Measurements from ENCODE around the gene FAM9A.
"Not testable (repeated sequence)": the region's sequence is repeated elsewhere in the genome, so short reads cannot be mapped to it uniquely, and the experiment has no call there.

FAM9A gene

GRCh38 chrX:8805046-8805445, 3.9 kb upstream of the FAM9A start:
- in situ Hi-C loops (cut with MboI; ENCODE audit: low sequenced_read_pairs), result no loop called here

- in situ Hi-C loops (cut with MboI; ENCODE audit: low sequenced_read_pairs), result no loop called here
These were observed 2.1 kb upstream of the FAM9A start for GRCh38 chrX:8803326-8803725.

GRCh38 chrX:8800351-8800750, 832 bp downstream of the FAM9A start:
- in situ Hi-C loops (cut with MboI; ENCODE audit: low sequenced_read_pairs), result not testable (repeated sequence)

GRCh38 chrX:8799281-8799680, 1.9 kb downstream of the FAM9A start:
- in situ Hi-C loops (cut with MboI; ENCODE audit: low sequenced_read_pairs), result not testable (repeated sequence)

GRCh38 chrX:8798702-8799101, 2.5 kb downstream of the FAM9A start:
- in situ Hi-C loops (cut with MboI; ENCODE audit: low sequenced_read_pairs), result not testable (repeated sequence)

- in situ Hi-C loops (cut with MboI; ENCODE audit: low sequenced_read_pairs), result not testable (repeated sequence)
These were observed 14.1 kb downstream of the FAM9A start for GRCh38 chrX:8787119-8787518.

GRCh38 chrX:8784162-8784561, 17.0 kb downstream of the FAM9A start:
- in situ Hi-C loops (cut with MboI; ENCODE audit: low sequenced_read_pairs), result no loop called here

- in situ Hi-C loops (cut with MboI; ENCODE audit: low sequenced_read_pairs), result no loop called here
These were observed 17.5 kb downstream of the FAM9A start for GRCh38 chrX:8783714-8784098.

GRCh38 chrX:8783097-8783713, 18.0 kb downstream of the FAM9A start:
- in situ Hi-C loops (cut with MboI; ENCODE audit: low sequenced_read_pairs), result no loop called here

- in situ Hi-C loops (cut with MboI; ENCODE audit: low sequenced_read_pairs), result no loop called here
These were observed 18.6 kb downstream of the FAM9A start for GRCh38 chrX:8782595-8782994.

- in situ Hi-C loops (cut with MboI; ENCODE audit: low sequenced_read_pairs), result not testable (repeated sequence)
These were observed 19.3 kb downstream of the FAM9A start for GRCh38 chrX:8781921-8782320.

- in situ Hi-C loops (cut with MboI; ENCODE audit: low sequenced_read_pairs), result no loop called here
These were observed 28.1 kb downstream of the FAM9A start for GRCh38 chrX:8773117-8773516.

- in situ Hi-C loops (cut with MboI; ENCODE audit: low sequenced_read_pairs), result no loop called here
These were observed 41.2 kb downstream of the FAM9A start for GRCh38 chrX:8760021-8760420.

- in situ Hi-C loops (cut with MboI; ENCODE audit: low sequenced_read_pairs), result not testable (repeated sequence)
These were observed 42.5 kb downstream of the FAM9A start for GRCh38 chrX:8758706-8759105.

- in situ Hi-C loops (cut with MboI; ENCODE audit: low sequenced_read_pairs), result not testable (repeated sequence)
These were observed 43.4 kb downstream of the FAM9A start for GRCh38 chrX:8757609-8758389.

GRCh38 chrX:8755813-8756212, 45.4 kb downstream of the FAM9A start:
- in situ Hi-C loops (cut with MboI; ENCODE audit: low sequenced_read_pairs), result no loop called here

GRCh38 chrX:8755116-8755515, 46.1 kb downstream of the FAM9A start:
- in situ Hi-C loops (cut with MboI; ENCODE audit: low sequenced_read_pairs), result no loop called here

- in situ Hi-C loops (cut with MboI; ENCODE audit: low sequenced_read_pairs), result no loop called here
These were observed 51.5 kb downstream of the FAM9A start for GRCh38 chrX:8749697-8750096.

- in situ Hi-C loops (cut with MboI; ENCODE audit: low sequenced_read_pairs), result no loop called here
These were observed 52.3 kb downstream of the FAM9A start for GRCh38 chrX:8748855-8749254.

GRCh38 chrX:8743126-8743732, 58.0 kb downstream of the FAM9A start:
- in situ Hi-C loops (cut with MboI; ENCODE audit: low sequenced_read_pairs), result no loop called here

GRCh38 chrX:8741981-8742380, 59.2 kb downstream of the FAM9A start:
- in situ Hi-C loops (cut with MboI; ENCODE audit: low sequenced_read_pairs), result no loop called here
